GM18505 (cell line): ENCODE measurements around the gene STOX1.
"Not testable (repeated sequence)": the region's sequence is repeated elsewhere in the genome, so short reads cannot be mapped to it uniquely, and the experiment has no call there.

ENCODE experiments used
- ATAC-seq: cut with Tn5 transposase; IDR thresholded peaks from one replicate; pipeline ENCODE4 v1.9.1; 2021; ENCODE audit not compliant: unreplicated experiment
- POLR2A ChIP-seq: IDR thresholded peaks from 4 replicates; pipeline ENCODE4 v1.6.1; 2011; ENCODE audit warnings: borderline replicate concordance; ENCODE audit not compliant: insufficient read depth, insufficient read length; ENCODE audit errors: extremely low read depth

STOX1 gene

DNA sequence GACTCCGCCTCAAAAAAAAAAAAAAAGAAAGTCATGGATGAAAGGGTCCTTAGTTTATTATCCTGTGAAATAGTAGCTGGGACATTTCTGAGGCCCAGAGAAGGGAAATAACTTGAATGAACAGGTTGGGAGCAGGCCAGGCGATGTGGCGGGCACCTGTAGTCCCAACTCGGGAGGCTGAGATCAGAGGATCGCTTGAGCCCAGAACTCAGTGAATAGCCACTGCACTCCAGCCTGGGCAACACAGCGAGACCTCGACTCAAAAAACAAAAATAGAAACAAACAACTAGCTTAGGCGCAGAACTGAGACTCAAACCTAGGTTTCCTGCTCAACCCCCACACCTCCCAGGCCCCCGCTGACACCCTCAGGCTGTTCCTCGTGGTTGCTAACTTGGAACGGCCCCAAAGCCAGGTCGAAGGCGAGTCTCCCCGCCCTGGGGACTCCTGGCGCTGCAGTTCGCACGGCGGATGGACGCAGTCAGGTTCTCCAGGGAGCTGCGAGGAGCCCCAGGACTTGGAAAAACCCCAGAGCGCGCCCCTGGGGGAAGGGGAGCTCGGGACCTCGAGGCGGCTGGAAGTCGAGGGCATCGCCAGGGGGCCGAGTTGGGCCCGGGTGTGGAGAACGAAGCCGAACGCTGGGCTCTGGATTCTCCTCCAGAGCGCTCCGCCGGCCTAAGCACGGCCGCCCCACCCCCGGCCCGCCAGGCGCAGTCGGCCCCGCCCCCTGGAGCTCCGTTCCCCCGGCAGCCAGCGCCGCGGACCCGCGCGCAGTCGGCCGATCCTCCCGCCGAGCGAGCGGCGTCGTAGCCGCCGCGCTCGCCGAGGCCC, at the start of gene STOX1:
Gene STOX1 (plus strand): TSS at position 768 of the 828 bp plus-strand sequence. CDS start 93 bp downstream, outside the sequence.
- TF ChIP-seq POLR2A: no peak
- ATAC-seq: peak; percentile 72

- ATAC-seq: no peak
- TF ChIP-seq POLR2A: no peak
These were observed 45.4 kb upstream of the STOX1 start for GRCh38 chr10:68781613-68782574.

GRCh38 chr10:68784476-68784875, 42.9 kb upstream of the STOX1 start:
- TF ChIP-seq POLR2A: no peak
- no peak for ATAC-seq

GRCh38 chr10:68787813-68788212, 39.5 kb upstream of the STOX1 start:
- TF ChIP-seq POLR2A: no peak

DNA sequence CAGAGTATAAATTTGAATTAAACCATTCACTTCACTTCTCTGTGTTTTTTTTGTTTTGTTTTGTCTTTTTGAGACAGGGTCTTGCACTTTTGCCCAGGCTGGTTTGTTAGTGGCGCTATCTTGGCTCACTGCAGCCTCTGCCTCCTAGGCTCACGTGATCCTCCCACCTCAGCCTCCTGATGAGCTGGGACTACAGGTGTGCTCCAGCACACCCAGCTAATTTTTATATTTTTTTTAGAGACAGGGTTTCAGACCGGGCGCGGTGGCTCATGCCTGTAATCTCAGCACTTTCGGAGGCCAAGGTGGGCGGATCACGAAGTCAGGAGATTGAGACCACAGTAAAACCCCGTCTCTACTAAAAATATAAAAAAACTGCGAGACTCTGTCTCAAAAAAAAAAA, 36.9 kb upstream of the STOX1 start:
- no peak for TF ChIP-seq POLR2A
- ATAC-seq: no peak

More at GRCh38 chr10:68787813-68788212, 39.5 kb upstream of the STOX1 start:
- ATAC-seq: no peak

DNA sequence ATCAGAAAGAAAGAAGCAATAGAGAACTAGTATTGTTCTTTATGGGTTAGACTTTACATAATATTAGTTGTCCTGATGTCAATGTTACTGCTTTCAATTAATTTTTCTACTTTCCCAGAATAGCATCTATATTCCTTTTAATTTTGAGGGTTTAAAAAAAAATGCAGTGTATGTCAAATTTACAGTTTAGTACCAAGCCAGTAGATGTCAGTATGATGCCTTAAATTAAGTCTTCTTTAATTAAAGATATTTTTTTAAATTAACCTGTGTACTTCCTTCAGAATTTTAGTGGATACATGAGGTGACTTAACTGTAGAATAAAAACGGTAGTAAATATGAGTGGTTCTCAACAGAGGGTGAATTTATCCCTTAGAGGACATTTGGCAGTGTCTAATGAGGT, 35.2 kb upstream of the STOX1 start:
- no peak for ATAC-seq
- no peak for TF ChIP-seq POLR2A

DNA sequence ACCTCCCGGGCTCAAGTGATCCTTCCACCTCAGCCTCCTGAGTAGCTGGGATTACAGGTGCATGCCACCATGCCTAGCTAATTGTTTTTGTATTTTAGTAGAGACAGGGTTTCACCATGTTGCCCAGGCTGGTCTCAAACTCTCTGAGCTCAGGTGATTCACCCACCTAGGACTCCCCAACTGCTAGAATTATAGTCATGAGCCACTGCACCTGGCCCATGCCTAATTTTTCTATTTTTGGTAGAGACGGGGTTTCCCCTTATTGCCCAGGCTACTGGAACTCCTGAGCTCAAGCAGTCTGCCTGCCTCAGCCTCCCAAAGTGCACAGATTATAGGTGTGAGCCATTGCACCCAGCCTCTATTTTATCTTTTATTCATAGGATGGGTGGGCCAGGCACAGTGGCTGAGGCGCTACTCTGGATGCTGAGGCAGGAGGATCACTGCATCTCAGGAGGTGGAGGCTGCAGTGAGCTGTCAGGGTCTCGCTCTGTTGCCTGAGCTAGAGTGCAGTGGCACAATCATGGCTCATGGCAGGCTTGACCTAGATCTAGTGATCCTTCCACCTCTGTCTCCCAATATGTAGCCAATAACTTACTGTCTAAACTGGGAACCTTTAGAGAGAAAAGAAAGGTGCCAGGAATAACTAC, 31.3 kb upstream of the STOX1 start:
- no peak for TF ChIP-seq POLR2A
- no peak for ATAC-seq

DNA sequence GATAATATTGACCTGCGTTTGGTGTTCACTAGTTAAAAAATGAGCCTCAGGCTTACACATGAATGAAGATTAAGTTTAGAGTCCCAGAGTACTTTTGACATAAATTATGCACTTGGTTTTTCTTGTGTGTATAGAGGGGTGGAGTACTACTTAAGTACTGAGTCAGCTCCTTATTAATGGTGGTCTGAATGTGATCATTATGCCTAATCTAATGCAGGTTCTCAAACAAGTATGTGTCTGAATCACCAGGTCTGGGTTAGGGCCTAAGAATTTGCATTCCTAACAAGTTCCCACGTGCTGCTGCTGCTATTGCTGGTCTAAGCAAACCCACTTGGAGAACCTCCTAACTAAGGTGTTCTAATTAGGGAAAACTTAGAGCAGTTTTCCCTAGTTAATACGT, 30.7 kb upstream of the STOX1 start:
- ATAC-seq: no peak
- TF ChIP-seq POLR2A: no peak

- TF ChIP-seq POLR2A: no peak
- ATAC-seq: no peak
These were observed 27.1 kb upstream of the STOX1 start for GRCh38 chr10:68800211-68800610.

DNA sequence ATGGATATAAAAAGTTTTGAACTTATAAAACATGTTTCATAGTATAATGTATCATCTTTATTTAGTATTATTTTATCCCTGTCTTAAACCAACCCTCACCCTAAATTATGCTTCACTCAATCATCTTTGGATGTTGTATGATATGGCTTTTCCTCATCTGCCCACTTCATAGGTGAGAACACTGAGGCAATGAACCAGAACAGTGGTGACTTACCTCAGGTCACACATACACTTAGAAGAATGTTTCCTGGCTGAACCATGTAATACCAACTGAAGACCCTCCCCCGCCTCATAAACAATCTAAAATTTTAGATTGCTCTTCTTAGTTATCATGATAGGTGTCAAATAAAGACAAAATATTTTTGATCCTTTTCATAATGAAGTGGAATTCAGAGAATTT, 22.6 kb upstream of the STOX1 start:
- ATAC-seq: no peak
- TF ChIP-seq POLR2A: no peak

- not testable (repeated sequence) for ATAC-seq
These were observed 16.5 kb upstream of the STOX1 start for GRCh38 chr10:68810830-68811229.

- ATAC-seq: no peak
These were observed 15.9 kb upstream of the STOX1 start for GRCh38 chr10:68811314-68812009.

GRCh38 chr10:68812420-68812819, 14.9 kb upstream of the STOX1 start:
- ATAC-seq: no peak

More at GRCh38 chr10:68811314-68812009, 15.9 kb upstream of the STOX1 start:
- TF ChIP-seq POLR2A: no peak

More at GRCh38 chr10:68812420-68812819, 14.9 kb upstream of the STOX1 start:
- no peak for TF ChIP-seq POLR2A
